Measurements from ENCODE around the gene KLHL29. TPM values are rescaled to one million over a fixed set of nuclear protein-coding genes. Genes with fewer than 3 reads are reported as not detected.
A peak's percentile ranks its signal among the peaks of the same experiment; 100 is the strongest.

The KLHL29 gene
- total and polyA plus RNA-seq, 5 donors: 1.7 to 4.0 (median 2.0) TPM

DNA sequence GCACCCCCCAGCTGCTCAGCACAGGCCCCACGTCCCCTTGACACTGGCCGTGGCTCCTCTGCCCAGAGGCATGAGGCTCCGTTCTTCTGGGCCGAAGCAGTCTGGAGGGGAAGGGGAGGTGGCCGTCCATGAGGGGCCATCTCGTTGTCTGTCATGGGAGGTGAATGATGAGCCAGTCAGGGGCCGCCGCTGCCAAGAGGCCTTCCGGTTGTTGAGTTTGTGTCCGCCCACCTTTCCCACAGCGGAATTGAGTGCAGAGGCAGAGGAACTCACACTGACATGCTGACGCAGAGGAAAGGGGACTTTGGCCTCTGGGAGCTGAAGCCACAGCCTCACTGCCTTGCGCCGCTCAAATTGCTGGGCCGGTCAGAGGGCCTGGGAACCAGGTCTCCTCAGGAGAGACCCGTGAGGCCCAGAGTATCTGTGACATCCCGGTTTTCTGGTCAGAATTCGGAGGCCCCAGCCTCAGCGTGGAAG, 273.5 kb downstream of the KLHL29 start:
- Histone ChIP-seq H3K9me3 (ENCODE audit: control insufficient read depth, low read length) (no peaks in the 10 kb centered on the region), H3K4me3 (ENCODE audit: low read length) (no peak overlapping the region), H3K27ac (ENCODE audit: low read length) (no peak overlapping the region), H3K4me1 (ENCODE audit: control insufficient read depth, insufficient read depth, low read length) (no peaks in the 10 kb centered on the region), H3K27me3 (ENCODE audit: control insufficient read depth, insufficient read depth) (no peaks in the 10 kb centered on the region)
- DNase-seq: peak; percentile 42 to 71 (median 67)
- WGBS: 49% methylated on average over 19 of the region's 19 CpGs
- intact Hi-C loops (cut with DNase I): no loop called here
- ATAC-seq: peak in 1 of 2 donors; percentile 32

GRCh38 chr2:23659328-23659727, 274.3 kb downstream of the KLHL29 start:
- ATAC-seq: no peak
- intact Hi-C loops (cut with DNase I): no loop called here
- H3K27ac ChIP-seq (ENCODE audit: low read length): no peak overlapping the region
- no peaks in the 10 kb centered on the region for H3K9me3 ChIP-seq (ENCODE audit: control insufficient read depth, low read length)
- no peak overlapping the region for H3K4me3 ChIP-seq (ENCODE audit: low read length)
- WGBS: 97% methylated on average over 9 of the region's 9 CpGs
- DNase-seq: no peak
- no peaks in the 10 kb centered on the region for H3K4me1 ChIP-seq (ENCODE audit: control insufficient read depth, insufficient read depth, low read length)
- no peaks in the 10 kb centered on the region for H3K27me3 ChIP-seq (ENCODE audit: control insufficient read depth, insufficient read depth)

GRCh38 chr2:23659773-23660172, 274.8 kb downstream of the KLHL29 start:
- no peak overlapping the region for H3K4me3 ChIP-seq (ENCODE audit: low read length)
- H3K4me1 ChIP-seq (ENCODE audit: control insufficient read depth, insufficient read depth, low read length): no peaks in the 10 kb centered on the region
- 89% methylated on average over 2 of the region's 2 CpGs for WGBS
- ATAC-seq (no peak), DNase-seq (no peak)
- no peak overlapping the region for H3K27ac ChIP-seq (ENCODE audit: low read length)
- intact Hi-C loops (cut with DNase I): no loop called here
- no peaks in the 10 kb centered on the region for H3K27me3 ChIP-seq (ENCODE audit: control insufficient read depth, insufficient read depth)
- no peaks in the 10 kb centered on the region for H3K9me3 ChIP-seq (ENCODE audit: control insufficient read depth, low read length)

DNA sequence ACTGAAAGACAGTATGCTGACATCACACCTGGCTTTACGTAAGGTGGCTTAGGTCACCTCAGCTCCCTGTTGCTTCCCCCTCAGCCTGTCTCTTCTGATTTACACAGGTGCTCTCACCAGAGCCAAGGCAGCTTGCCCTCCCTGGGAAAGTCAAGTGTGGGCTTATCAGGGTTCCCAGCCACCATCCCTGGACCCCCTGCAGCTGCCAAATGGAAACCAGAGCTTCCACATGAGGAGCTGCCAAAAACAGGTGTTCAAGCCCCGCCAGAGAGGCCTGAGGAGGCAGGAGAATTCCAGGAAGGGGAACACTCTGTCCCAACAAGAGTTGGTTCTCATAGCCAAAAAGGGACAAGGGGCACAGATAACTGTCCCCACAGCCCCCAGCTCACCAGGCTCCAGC, 275.3 kb downstream of the KLHL29 start:
- intact Hi-C loops (cut with DNase I): no loop called here
- Histone ChIP-seq H3K4me1 (ENCODE audit: control insufficient read depth, insufficient read depth, low read length) (no peaks in the 10 kb centered on the region), H3K27ac (ENCODE audit: low read length) (no peak overlapping the region), H3K9me3 (ENCODE audit: control insufficient read depth, low read length) (no peaks in the 10 kb centered on the region), H3K4me3 (ENCODE audit: low read length) (no peak overlapping the region), H3K27me3 (ENCODE audit: control insufficient read depth, insufficient read depth) (no peaks in the 10 kb centered on the region)
- WGBS: 99% methylated on average over 2 of the region's 2 CpGs
- ATAC-seq (no peak), DNase-seq (no peak)

GRCh38 chr2:23661276-23662050, 276.5 kb downstream of the KLHL29 start:
- no peak overlapping the region for H3K27ac ChIP-seq (ENCODE audit: low read length)
- no peak for ATAC-seq
- H3K9me3 ChIP-seq (ENCODE audit: control insufficient read depth, low read length): no peaks in the 10 kb centered on the region
- peak in 1 of 3 donors; percentile 50 for DNase-seq
- WGBS: 80% methylated on average over 11 of the region's 11 CpGs
- no peaks in the 10 kb centered on the region for H3K4me1 ChIP-seq (ENCODE audit: control insufficient read depth, insufficient read depth, low read length)
- H3K4me3 ChIP-seq (ENCODE audit: low read length): no peak overlapping the region
- H3K27me3 ChIP-seq (ENCODE audit: control insufficient read depth, insufficient read depth): no peaks in the 10 kb centered on the region
- intact Hi-C loops (cut with DNase I): no loop called here

DNA sequence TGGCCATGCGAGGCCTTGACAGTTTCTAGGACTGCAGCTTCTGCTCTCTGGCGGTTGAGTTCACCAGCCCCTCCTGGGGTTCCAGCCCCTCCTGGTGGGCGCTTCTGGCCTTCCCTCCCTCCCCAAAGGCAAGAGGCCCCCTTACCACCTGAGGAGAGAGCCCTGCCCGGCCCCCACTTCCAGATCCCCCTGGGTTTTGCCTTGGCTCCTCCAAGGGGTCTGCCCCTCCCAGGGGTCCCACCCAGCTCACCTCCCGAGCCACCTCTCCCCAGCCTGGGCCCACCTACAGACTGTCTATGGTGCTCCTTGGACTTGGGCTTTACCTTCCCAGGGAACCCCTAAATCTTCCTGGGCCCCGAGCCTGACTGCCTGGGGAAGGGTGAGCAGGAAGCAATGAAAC, 277.5 kb downstream of the KLHL29 start:
- intact Hi-C loops (cut with DNase I): no loop called here
- Histone ChIP-seq H3K4me1 (ENCODE audit: control insufficient read depth, insufficient read depth, low read length) (no peaks in the 10 kb centered on the region), H3K27me3 (ENCODE audit: control insufficient read depth, insufficient read depth) (no peaks in the 10 kb centered on the region), H3K9me3 (ENCODE audit: control insufficient read depth, low read length) (no peaks in the 10 kb centered on the region), H3K4me3 (ENCODE audit: low read length) (no peak overlapping the region), H3K27ac (ENCODE audit: low read length) (no peak overlapping the region)
- ATAC-seq: no peak
- peak in 1 of 3 donors; percentile 40 for DNase-seq
- WGBS: 92% methylated on average over 6 of the region's 6 CpGs

DNA sequence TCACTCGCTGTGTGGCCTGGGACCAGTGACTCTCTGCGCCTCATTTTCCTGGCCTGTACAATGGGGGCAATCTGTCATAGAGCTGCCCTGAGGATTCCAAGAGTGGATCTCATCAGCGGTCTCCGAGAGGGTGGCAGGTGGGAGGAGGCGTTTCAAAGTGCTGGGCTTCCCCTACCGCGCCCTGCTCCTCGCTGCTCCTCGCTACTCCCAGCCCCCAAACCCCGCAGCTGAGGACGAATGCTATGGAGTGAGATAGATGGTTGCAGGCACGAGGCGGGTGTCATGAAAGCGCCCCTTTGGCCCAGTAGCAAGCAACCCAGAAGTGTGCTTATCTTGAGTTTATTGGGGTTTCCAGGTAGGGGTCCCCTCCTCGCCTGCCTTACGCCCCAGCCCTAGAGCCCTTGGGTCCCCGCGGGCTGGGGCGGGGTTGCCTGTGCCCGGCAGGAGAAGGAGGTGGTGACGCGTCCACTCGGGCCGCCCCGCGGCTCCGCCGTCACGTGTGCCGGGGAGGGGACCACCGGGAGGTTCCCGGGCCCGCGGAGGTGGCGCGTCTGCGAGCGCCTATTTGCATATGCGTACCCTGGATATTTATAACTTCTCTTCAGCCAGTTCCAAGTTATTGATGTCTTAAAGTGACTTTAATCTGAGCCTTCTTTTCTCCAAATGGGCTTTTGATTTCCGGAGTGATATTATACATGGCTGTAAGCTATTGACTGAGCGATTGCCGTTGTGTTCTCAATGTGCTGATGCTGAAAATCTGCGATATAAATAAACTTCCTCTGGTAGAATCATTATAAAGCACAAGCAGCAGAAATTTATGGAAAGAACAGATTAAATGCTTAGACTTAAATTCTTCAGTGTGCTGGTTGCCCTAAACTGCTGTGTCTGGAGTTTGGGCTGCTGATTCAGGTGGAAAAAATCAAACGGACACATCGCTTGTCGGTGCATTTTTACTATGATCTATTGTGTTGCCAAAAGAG, 278.3 kb downstream of the KLHL29 start:
- Histone ChIP-seq H3K9me3 (ENCODE audit: control insufficient read depth, low read length) (no peaks in the 10 kb centered on the region), H3K27me3 (ENCODE audit: control insufficient read depth, insufficient read depth) (no peaks in the 10 kb centered on the region), H3K27ac (ENCODE audit: low read length) (no peak overlapping the region), H3K4me1 (ENCODE audit: control insufficient read depth, insufficient read depth, low read length) (no peaks in the 10 kb centered on the region), H3K4me3 (ENCODE audit: low read length) (peak overlapping the region; percentile 38)
- WGBS: 27% methylated on average over 46 of the region's 46 CpGs
- ATAC-seq (peak; percentile 74 to 79), DNase-seq (peak; percentile 58 to 85 (median 80))
- intact Hi-C loops (cut with DNase I): no loop called here

DNA sequence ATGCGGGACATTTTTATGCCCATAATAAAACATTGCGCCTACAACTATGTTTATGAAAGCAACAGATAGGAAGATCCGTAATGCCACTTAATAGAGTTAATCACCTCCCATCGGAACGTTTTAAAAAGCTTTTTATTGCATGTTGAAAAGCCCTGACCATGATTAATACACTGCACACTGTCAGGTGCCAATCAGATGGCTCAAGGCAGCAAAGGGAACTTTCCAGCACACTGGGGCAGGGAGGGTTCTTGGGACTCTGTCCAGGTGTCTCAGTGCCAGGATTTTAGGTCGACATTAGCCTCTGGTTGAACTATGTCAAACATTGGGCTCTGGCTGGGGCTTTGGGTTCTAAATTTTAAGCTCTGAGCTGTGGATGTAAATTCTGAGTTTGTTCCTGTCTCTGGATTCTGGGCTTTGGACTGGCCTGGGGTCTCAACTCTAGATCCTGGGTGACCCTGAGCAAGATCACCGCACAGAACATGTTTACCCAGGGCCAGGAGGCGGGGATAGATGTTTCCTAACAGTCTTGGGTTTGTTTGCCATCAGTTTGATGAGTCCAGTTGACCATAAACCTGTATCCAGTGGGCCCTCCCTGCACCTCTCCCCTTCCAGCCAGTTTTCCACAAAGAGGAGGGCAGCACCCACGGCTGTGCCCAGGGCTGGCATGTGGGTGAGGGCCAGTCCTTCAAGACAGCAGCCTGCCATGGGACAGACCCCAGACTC, 279.2 kb downstream of the KLHL29 start:
- intact Hi-C loops (cut with DNase I): no loop called here
- WGBS: 79% methylated on average over 9 of the region's 9 CpGs
- Histone ChIP-seq H3K4me3 (ENCODE audit: low read length) (no peak overlapping the region), H3K9me3 (ENCODE audit: control insufficient read depth, low read length) (no peaks in the 10 kb centered on the region), H3K27me3 (ENCODE audit: control insufficient read depth, insufficient read depth) (no peaks in the 10 kb centered on the region), H3K27ac (ENCODE audit: low read length) (no peak overlapping the region), H3K4me1 (ENCODE audit: control insufficient read depth, insufficient read depth, low read length) (no peaks in the 10 kb centered on the region)
- ATAC-seq (no peak), DNase-seq (peak in 1 of 3 donors; percentile 16)

GRCh38 chr2:23666241-23666979, 281.4 kb downstream of the KLHL29 start:
- DNase-seq (peak in 1 of 3 donors; percentile 27), ATAC-seq (no peak)
- intact Hi-C loops (cut with DNase I): no loop called here
- Histone ChIP-seq H3K4me1 (ENCODE audit: control insufficient read depth, insufficient read depth, low read length) (peaks cover 5% of the 10 kb centered on the region), H3K4me3 (ENCODE audit: low read length) (no peak overlapping the region), H3K9me3 (ENCODE audit: control insufficient read depth, low read length) (no peaks in the 10 kb centered on the region), H3K27ac (ENCODE audit: low read length) (no peak overlapping the region), H3K27me3 (ENCODE audit: control insufficient read depth, insufficient read depth) (no peaks in the 10 kb centered on the region)
- 94% methylated on average over 12 of the region's 12 CpGs for WGBS

DNA sequence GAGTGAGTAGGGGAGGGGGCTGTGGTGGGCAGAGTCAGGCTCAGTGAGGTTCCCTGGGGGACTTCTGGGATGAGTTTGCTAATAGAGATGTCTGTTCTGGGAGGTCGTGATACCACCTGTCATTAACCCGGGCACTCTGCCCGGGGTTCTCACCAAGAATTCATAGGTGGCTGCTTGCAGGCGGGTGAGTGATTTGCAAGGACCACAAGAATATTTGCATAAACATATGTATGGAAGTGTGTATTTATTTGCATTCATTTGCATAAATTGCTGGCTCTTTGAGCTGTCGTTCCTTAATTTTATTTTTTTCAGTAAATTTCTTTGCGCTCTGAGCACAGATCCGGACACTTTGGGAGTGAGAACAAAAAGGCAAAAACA, 282.0 kb downstream of the KLHL29 start:
- H3K4me3 ChIP-seq (ENCODE audit: low read length): no peak overlapping the region
- no peak for ATAC-seq
- DNase-seq: peak in 1 of 3 donors; percentile 15
- no peak overlapping the region for H3K27ac ChIP-seq (ENCODE audit: low read length)
- WGBS: 95% methylated on average over 7 of the region's 7 CpGs
- no peaks in the 10 kb centered on the region for H3K9me3 ChIP-seq (ENCODE audit: control insufficient read depth, low read length)
- no peaks in the 10 kb centered on the region for H3K27me3 ChIP-seq (ENCODE audit: control insufficient read depth, insufficient read depth)
- peaks cover 5% of the 10 kb centered on the region for H3K4me1 ChIP-seq (ENCODE audit: control insufficient read depth, insufficient read depth, low read length)
- intact Hi-C loops (cut with DNase I): no loop called here
